ENCODE results near the gene RTTN. TPM values are rescaled to one million over a fixed set of nuclear protein-coding genes. Genes with fewer than 3 reads are reported as not detected.

Gene RTTN
- total RNA-seq, 1 donor from 2014 or later: 8.8 TPM

DNA sequence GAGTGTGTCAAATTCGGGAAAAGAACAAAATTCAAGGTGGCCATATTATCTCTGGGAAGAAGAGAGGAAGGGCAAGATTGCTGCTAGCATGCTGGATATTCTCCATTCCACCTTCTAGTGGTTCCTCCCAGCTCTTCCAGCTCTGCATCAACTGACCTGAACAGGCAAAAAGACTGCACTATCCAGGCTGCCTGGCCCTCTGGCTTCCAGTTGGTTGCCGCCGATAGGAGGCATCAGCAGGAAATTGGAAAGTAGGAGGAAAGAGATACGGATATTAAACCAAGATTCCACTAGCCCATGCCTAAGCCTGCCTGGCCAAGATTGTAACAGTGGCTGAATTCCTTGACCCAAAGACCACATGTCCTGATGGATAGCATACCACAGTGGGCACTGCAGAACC is 1.7 kb upstream of the RTTN start:
- no peak overlapping the region for H3K4me3 Mint-ChIP-seq (ENCODE audit: unreplicated experiment)
- H3K27ac Mint-ChIP-seq (ENCODE audit: unreplicated experiment): no peak overlapping the region

DNA sequence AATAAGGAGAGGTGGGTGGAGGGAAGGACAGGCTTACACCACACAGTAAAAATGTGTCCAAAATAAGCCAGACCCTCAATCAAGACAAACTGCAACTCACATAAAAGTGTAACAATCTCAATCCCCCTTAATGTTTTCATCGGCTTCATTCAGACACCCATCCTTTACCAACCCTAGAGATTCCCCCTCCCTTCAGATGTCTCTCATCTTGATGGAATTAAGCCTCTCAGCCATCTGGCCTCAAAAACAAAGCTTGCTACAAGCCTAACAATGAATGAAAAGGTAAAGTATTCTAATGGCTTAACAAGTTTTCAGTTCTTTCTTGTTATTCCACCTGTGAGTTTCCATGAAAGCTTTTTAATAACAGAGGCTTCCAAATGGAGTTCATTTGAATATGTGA is 5.2 kb downstream of the RTTN start:
- Mint-ChIP-seq H3K36me3 (ENCODE audit: unreplicated experiment) (peaks cover 8% of the 10 kb centered on the region), H3K27me3 (ENCODE audit: unreplicated experiment) (no peaks in the 10 kb centered on the region), H3K4me3 (ENCODE audit: unreplicated experiment) (no peak overlapping the region), H3K4me1 (ENCODE audit: unreplicated experiment) (peaks cover 11% of the 10 kb centered on the region), H3K27ac (ENCODE audit: unreplicated experiment) (no peak overlapping the region), H3K9me3 (ENCODE audit: unreplicated experiment) (no peaks in the 10 kb centered on the region)
- TF ChIP-seq, protein P1, sequence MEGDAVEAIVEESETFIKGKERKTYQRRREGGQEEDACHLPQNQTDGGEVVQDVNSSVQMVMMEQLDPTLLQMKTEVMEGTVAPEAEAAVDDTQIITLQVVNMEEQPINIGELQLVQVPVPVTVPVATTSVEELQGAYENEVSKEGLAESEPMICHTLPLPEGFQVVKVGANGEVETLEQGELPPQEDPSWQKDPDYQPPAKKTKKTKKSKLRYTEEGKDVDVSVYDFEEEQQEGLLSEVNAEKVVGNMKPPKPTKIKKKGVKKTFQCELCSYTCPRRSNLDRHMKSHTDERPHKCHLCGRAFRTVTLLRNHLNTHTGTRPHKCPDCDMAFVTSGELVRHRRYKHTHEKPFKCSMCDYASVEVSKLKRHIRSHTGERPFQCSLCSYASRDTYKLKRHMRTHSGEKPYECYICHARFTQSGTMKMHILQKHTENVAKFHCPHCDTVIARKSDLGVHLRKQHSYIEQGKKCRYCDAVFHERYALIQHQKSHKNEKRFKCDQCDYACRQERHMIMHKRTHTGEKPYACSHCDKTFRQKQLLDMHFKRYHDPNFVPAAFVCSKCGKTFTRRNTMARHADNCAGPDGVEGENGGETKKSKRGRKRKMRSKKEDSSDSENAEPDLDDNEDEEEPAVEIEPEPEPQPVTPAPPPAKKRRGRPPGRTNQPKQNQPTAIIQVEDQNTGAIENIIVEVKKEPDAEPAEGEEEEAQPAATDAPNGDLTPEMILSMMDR (IDR thresholded peaks at IDR 0.05): no peak
- DNase-seq (ENCODE audit: extremely low spot score, unreplicated experiment): no peak

More for the DNA sequence above, 1.7 kb upstream of the RTTN start:
- peaks cover 20% of the 10 kb centered on the region for H3K4me1 Mint-ChIP-seq (ENCODE audit: unreplicated experiment)
- DNase-seq (ENCODE audit: extremely low spot score, unreplicated experiment): no peak
- TF ChIP-seq, protein P1 (IDR thresholded peaks at IDR 0.05): no peak
- peaks cover 16% of the 10 kb centered on the region for H3K27me3 Mint-ChIP-seq (ENCODE audit: unreplicated experiment)
- peaks cover 4% of the 10 kb centered on the region for H3K9me3 Mint-ChIP-seq (ENCODE audit: unreplicated experiment)
- no peaks in the 10 kb centered on the region for H3K36me3 Mint-ChIP-seq (ENCODE audit: unreplicated experiment)

DNA sequence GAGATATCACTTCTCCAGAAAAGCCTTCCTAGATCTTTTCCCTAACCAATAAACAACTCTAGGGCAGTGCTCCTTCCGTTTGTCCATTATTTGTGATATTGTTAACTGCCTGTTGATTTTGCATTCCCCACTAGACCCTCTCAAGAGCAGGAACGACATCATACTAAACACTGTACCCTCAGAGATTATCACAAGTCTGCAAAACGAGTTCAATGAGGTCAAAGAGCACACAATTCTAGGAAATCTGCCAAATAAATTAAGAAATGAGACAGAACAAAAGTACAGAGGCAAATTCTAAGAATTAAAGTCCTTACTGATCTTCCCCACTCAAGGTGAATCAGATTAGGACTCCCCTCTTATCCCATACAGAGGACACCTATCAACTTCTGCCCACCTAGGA is 7.6 kb downstream of the RTTN start:
- Mint-ChIP-seq H3K27ac (ENCODE audit: unreplicated experiment) (no peak overlapping the region), H3K4me3 (ENCODE audit: unreplicated experiment) (no peak overlapping the region), H3K9me3 (ENCODE audit: unreplicated experiment) (no peaks in the 10 kb centered on the region), H3K36me3 (ENCODE audit: unreplicated experiment) (peaks cover 11% of the 10 kb centered on the region), H3K4me1 (ENCODE audit: unreplicated experiment) (no peaks in the 10 kb centered on the region), H3K27me3 (ENCODE audit: unreplicated experiment) (no peaks in the 10 kb centered on the region)
- TF ChIP-seq, protein P1 (IDR thresholded peaks at IDR 0.05): no peak
- no peak for DNase-seq (ENCODE audit: extremely low spot score, unreplicated experiment)

DNA sequence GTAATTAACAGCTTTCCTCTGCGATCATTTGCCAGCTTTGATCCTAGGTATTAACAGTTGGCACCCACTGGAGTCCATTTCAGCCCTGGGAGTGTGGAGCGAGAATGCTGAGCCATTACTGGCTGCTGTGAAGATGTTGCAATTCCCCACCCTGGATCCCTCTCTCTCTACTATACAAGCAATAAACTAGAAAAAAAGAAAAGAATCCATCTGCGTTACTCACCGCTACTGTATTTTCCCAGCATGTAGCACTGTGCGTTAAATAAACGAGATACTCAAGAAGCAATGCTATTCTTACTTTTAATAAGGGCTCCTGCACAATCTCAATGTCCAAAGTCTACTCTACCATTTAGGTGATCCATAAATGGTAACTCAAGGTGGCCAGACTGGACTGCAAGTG is 8.5 kb downstream of the RTTN start:
- Mint-ChIP-seq H3K9me3 (ENCODE audit: unreplicated experiment) (no peaks in the 10 kb centered on the region), H3K36me3 (ENCODE audit: unreplicated experiment) (peaks cover 11% of the 10 kb centered on the region), H3K4me1 (ENCODE audit: unreplicated experiment) (no peaks in the 10 kb centered on the region), H3K27ac (ENCODE audit: unreplicated experiment) (no peak overlapping the region), H3K4me3 (ENCODE audit: unreplicated experiment) (no peak overlapping the region), H3K27me3 (ENCODE audit: unreplicated experiment) (no peaks in the 10 kb centered on the region)
- TF ChIP-seq, protein P1 (IDR thresholded peaks at IDR 0.05): no peak
- no peak for DNase-seq (ENCODE audit: extremely low spot score, unreplicated experiment)

DNA sequence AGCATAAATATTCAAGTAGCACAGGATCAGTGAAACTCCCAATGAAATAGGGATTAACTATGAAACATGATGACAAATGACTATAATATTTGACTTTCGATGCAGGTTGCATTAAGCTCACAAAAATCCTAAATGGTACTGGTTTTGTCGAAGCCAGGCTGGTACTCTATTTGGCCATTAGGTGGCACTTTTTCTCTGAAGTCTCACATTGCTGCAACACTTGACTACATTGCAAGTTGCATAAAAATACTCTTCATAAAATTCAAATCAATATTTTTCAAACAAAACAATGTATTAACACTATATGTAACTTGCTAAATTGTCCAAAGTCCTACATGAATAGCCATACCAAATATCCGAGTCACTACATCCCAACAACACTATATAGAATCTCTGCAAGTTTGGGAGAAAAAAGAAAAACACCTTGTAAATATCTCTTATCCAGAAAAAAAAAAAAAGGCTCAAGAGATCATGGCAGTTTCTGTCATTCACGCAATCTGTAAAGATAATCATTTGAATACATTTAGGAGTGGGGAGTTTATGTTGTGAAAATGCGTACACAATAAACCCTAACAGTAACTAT is 9.5 kb downstream of the RTTN start:
- no peaks in the 10 kb centered on the region for H3K27me3 Mint-ChIP-seq (ENCODE audit: unreplicated experiment)
- H3K4me1 Mint-ChIP-seq (ENCODE audit: unreplicated experiment): no peaks in the 10 kb centered on the region
- DNase-seq (ENCODE audit: extremely low spot score, unreplicated experiment): no peak
- peaks cover 11% of the 10 kb centered on the region for H3K36me3 Mint-ChIP-seq (ENCODE audit: unreplicated experiment)
- H3K27ac Mint-ChIP-seq (ENCODE audit: unreplicated experiment): no peak overlapping the region
- no peaks in the 10 kb centered on the region for H3K9me3 Mint-ChIP-seq (ENCODE audit: unreplicated experiment)
- no peak overlapping the region for H3K4me3 Mint-ChIP-seq (ENCODE audit: unreplicated experiment)
- TF ChIP-seq, protein P1 (IDR thresholded peaks at IDR 0.05): peak; percentile 86
